Subcutaneous abdominal adipose tissue (tissue), 5 donors: ENCODE measurements around the gene PHETA1.
A peak's percentile ranks its signal among the peaks of the same experiment; 100 is the strongest.

ENCODE experiments used
- H3K27ac ChIP-seq: one replicate; pipeline ENCODE4 v1.7.0; 2013; ENCODE audit warnings: low read depth, mild to moderate bottlenecking, inconsistent platforms, low read length, moderate library complexity
- H3K27me3 ChIP-seq, 5 donors: one replicate each; pipeline ENCODE4 v1.7.0; 2013; ENCODE audit warnings: low read length in 5 of 5, inconsistent platforms in 1 of 5; ENCODE audit not compliant: control insufficient read depth in 5 of 5, insufficient read depth in 4 of 5
- H3K36me3 ChIP-seq, 5 donors: one replicate each; pipeline ENCODE4 v1.7.0; 2013; ENCODE audit warnings: low read length in 5 of 5; ENCODE audit not compliant: control insufficient read depth in 5 of 5, insufficient read depth in 5 of 5
- H3K4me1 ChIP-seq, 5 donors: one replicate each; pipeline ENCODE4 v1.7.0; 2013; ENCODE audit warnings: low read length in 5 of 5, mild to moderate bottlenecking in 3 of 5, moderate library complexity in 1 of 5; ENCODE audit not compliant: control insufficient read depth in 5 of 5, insufficient read depth in 5 of 5
- H3K4me3 ChIP-seq, 5 donors: one replicate each; pipeline ENCODE4 v1.7.0; 2013; ENCODE audit warnings: low read length in 5 of 5, low read depth in 1 of 5
- H3K9ac ChIP-seq, 5 donors: one replicate each; pipeline ENCODE4 v1.7.0; 2013; ENCODE audit warnings: low read length in 5 of 5, mild to moderate bottlenecking in 4 of 5, moderate library complexity in 3 of 5
- H3K9me3 ChIP-seq, 5 donors: one replicate each; pipeline ENCODE4 v1.7.0; 2013; ENCODE audit warnings: low read length in 5 of 5; ENCODE audit not compliant: control insufficient read depth in 5 of 5
- donor health status: healthy.
- donor health status: healthy.
- donor health status: healthy.
- donor health status: healthy.
- donor health status: healthy.

PHETA1 gene

GRCh38 chr12:111368788-111369495 lies at the start of gene PHETA1:
PHETA1 (minus strand) TSS chr12:111369095; CDS start chr12:111363427, 5,668 bp downstream.
- H3K4me3 ChIP-seq: peak within 1 kb of the TSS; percentile 77 to 94 (median 88)
- peak within 1 kb of the TSS; percentile 68 to 92 (median 88) for H3K9ac ChIP-seq
- H3K9me3 ChIP-seq: no peaks in the 10 kb centered on the region
- peaks cover 6 to 41% (median 34%) of the 10 kb centered on the region in 5 donors for H3K4me1 ChIP-seq
- peaks cover 0 to 19% (median 5%) of the 10 kb centered on the region in 5 donors for H3K36me3 ChIP-seq
- no peaks in the 10 kb centered on the region for H3K27me3 ChIP-seq
- H3K27ac ChIP-seq: peak within 1 kb of the TSS; percentile 50

DNA sequence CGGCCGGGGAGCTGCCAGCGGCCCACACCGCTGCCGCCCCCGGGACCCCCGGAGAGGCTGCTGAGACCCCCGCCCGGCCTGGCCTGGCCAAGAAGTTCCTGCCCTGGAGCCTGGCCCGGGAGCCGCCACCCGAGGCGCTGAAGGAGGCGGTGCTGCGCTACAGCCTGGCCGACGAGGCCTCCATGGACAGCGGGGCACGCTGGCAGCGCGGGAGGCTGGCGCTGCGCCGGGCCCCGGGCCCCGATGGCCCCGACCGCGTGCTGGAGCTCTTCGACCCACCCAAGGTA lies 49.6 kb upstream of the PHETA1 start:
- Histone ChIP-seq H3K27me3 (no peaks in the 10 kb centered on the region), H3K9me3 (no peaks in the 10 kb centered on the region), H3K27ac (no peak overlapping the region), H3K4me1 (peaks cover 4 to 18% (median 13%) of the 10 kb centered on the region in 5 donors), H3K36me3 (peaks cover 0 to 49% (median 26%) of the 10 kb centered on the region in 5 donors), H3K4me3 (no peak overlapping the region), H3K9ac (no peak overlapping the region)

GRCh38 chr12:111417784-111418593 lies 49.1 kb upstream of the PHETA1 start:
- Histone ChIP-seq H3K4me1 (peaks cover 6 to 23% (median 19%) of the 10 kb centered on the region in 5 donors), H3K27me3 (no peaks in the 10 kb centered on the region), H3K4me3 (no peak overlapping the region), H3K36me3 (peaks cover 0 to 49% (median 26%) of the 10 kb centered on the region in 5 donors), H3K9me3 (no peaks in the 10 kb centered on the region), H3K27ac (no peak overlapping the region), H3K9ac (no peak overlapping the region)

GRCh38 chr12:111417290-111417689 lies 48.4 kb upstream of the PHETA1 start:
- Histone ChIP-seq H3K9ac (no peak overlapping the region), H3K9me3 (no peaks in the 10 kb centered on the region), H3K4me1 (peaks cover 6 to 30% (median 26%) of the 10 kb centered on the region in 5 donors), H3K36me3 (peaks cover 0 to 49% (median 26%) of the 10 kb centered on the region in 5 donors), H3K4me3 (no peak overlapping the region), H3K27ac (no peak overlapping the region), H3K27me3 (no peaks in the 10 kb centered on the region)

DNA sequence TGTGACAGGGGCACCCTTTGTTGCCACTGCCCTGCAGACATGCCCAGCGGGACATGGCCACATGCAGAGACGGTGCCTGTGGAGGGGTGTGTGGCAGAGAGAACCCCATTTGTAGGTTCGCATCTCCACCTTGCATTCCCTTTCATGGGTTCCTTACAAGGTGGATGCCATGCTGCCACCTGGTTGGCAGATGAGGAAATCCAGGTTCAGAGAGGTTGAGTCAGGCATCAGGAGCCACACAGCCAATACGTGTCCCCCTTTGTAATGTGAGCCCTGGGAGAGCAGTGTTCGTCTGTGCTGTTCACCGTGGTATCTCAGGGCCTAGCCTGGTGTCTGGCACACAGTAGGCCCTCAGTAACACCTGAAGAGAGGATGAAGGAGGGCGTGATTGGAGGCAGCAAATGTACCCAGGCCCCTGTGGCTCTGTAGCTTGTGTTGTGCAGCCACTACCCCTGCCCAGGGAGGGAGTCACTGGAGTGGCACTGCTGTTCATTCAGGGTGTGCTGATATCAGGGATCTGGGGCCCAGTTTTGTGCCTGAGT lies 45.9 kb upstream of the PHETA1 start:
- H3K9ac ChIP-seq: no peak overlapping the region
- peaks cover 0 to 28% (median 14%) of the 10 kb centered on the region in 5 donors for H3K36me3 ChIP-seq
- peaks cover 15 to 55% (median 51%) of the 10 kb centered on the region in 5 donors for H3K4me1 ChIP-seq
- H3K4me3 ChIP-seq: no peak overlapping the region
- H3K27ac ChIP-seq: peak overlapping the region; percentile 13
- no peaks in the 10 kb centered on the region for H3K9me3 ChIP-seq
- H3K27me3 ChIP-seq: no peaks in the 10 kb centered on the region

GRCh38 chr12:111413442-111414086 lies 44.7 kb upstream of the PHETA1 start:
- peak overlapping the region in 1 of 5 donors; percentile 53 for H3K9ac ChIP-seq
- H3K27ac ChIP-seq: peak overlapping the region; percentile 92
- peaks cover 19 to 67% (median 63%) of the 10 kb centered on the region in 5 donors for H3K4me1 ChIP-seq
- H3K4me3 ChIP-seq: no peak overlapping the region
- H3K27me3 ChIP-seq: no peaks in the 10 kb centered on the region
- no peaks in the 10 kb centered on the region for H3K9me3 ChIP-seq
- peaks cover 0 to 18% (median 6%) of the 10 kb centered on the region in 5 donors for H3K36me3 ChIP-seq

DNA sequence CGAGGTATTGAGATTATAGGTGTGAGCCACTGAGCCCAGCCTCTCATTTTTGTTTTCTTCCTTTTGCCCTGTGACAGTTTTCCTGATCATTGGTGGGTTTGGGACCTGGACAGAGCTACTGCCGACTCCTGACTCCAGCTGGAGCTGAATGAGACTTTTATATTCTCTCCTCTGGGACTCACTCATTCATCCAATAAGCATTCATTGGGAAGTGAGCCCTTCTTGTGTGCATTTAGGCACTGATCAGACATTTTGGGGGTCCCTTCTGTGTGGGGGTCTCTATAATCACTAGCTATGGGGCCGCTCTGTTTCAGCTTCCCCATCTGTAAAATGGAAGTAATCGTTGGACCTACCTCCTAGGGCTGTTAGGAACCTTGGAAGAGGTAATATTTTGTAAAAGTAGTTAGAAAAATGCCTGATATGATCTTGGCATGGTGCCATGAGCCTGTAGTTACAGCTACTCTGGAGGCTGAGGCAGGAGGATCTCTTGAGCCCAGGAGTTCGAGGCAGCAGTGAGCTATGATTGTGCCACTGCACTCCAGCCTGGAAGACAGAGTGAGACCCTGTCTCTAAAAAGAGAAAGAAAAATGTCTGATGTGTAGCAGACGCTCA lies 44.0 kb upstream of the PHETA1 start:
- no peaks in the 10 kb centered on the region for H3K9me3 ChIP-seq
- no peak overlapping the region for H3K4me3 ChIP-seq
- peak overlapping the region; percentile 92 for H3K27ac ChIP-seq
- H3K27me3 ChIP-seq: no peaks in the 10 kb centered on the region
- peaks cover 0 to 11% (median 2%) of the 10 kb centered on the region in 5 donors for H3K36me3 ChIP-seq
- peaks cover 20 to 74% (median 69%) of the 10 kb centered on the region in 5 donors for H3K4me1 ChIP-seq
- H3K9ac ChIP-seq: peak overlapping the region in 1 of 5 donors; percentile 43

DNA sequence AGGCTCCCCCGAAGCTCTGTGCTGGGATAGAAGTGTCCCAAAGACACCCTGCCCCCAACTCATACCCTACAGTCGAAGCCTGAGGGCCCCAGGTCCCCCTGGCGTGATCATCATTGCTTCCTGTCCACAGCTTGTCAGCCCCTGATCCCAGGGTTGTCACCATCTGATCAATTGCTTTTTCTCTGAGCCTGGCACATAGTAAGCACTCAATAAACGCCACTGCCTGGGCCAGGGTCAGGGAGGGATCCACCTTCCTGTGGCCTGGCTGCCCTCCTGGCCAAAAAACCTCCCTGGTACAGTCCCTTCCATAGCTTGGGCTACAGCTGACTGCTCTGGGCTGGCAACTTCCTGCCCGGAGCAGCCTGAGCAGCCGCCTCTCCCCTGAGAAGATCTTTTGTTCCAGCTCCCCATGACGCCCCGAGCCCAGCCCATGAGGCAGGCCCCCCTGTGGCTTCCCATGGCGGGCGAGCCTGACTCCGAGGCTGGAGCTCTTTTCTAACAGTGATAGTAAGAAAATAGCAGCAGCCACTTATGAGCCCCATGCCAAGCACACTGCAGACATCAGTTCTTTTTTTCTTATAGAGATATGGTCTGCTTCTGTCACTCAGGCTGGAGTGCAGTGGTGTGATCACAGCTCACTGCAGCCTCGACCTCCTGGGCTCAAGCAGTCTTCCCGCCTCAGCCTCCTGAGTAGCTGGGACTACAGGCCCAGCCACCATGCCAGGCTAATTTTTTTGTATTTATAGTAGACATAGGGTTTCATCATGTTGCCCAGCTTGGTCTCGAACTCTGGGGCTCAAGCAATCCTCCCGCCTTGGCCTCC lies 43.3 kb upstream of the PHETA1 start:
- peaks cover 24 to 81% (median 76%) of the 10 kb centered on the region in 5 donors for H3K4me1 ChIP-seq

More for the DNA sequence above, 43.3 kb upstream of the PHETA1 start:
- H3K27ac ChIP-seq: peak overlapping the region; percentile 92
- H3K27me3 ChIP-seq: no peaks in the 10 kb centered on the region
- no peak overlapping the region for H3K4me3 ChIP-seq
- H3K9ac ChIP-seq: peak overlapping the region in 3 of 5 donors; percentile 43 to 51 (median 43)
- no peaks in the 10 kb centered on the region for H3K9me3 ChIP-seq
- peaks cover 0 to 8% (median 0%) of the 10 kb centered on the region in 5 donors for H3K36me3 ChIP-seq
